ENCODE measurements around the gene PSMG3.

PSMG3 gene

DNA sequence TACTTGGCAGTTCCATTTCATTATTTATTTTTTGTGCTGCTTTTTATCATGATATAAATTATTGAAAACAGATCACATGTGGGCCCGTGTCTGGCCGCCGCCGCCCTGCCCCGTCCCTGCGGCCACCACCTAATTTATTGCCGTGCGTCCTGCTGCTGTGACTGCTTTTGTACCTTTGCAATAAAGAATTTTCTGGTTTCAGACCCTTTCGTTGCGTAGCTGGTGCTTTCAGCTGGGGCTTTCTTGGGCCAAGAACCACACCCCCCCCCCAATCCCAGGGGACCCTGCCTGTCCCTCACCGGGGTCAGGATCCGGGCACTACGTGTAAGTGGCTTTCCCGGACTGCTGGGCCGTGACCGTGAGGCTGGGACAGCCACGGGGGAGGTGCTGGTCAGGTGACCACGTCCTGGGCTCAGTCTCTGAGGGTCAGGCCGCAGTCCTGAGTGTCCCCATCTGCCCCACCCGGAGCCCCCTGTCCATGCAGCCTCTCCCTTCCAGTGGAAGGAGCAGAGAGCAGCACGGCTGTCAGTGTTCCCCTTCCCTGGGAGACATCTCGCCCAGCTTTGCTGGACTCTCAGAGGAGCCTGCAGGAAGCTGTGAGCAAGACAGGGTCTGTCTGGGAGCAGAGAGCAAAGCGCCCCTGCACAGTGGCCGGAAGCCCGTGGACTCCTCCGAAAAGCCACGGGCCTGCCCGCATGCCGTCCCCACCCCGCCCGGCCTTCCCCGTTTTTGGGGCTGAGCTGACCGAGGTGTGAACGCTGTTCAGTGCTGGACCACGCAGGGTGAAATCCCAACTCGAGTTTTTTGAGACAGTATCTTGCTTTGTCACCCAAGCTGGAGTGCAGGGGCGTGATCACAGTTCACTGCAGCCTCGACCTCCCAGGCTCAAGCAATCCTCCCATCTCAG, 26.7 kb downstream of the PSMG3 start:
- DNase-seq (ENCODE audit: extremely low read depth, low read depth) = no peak
- TF ChIP-seq, protein P1, sequence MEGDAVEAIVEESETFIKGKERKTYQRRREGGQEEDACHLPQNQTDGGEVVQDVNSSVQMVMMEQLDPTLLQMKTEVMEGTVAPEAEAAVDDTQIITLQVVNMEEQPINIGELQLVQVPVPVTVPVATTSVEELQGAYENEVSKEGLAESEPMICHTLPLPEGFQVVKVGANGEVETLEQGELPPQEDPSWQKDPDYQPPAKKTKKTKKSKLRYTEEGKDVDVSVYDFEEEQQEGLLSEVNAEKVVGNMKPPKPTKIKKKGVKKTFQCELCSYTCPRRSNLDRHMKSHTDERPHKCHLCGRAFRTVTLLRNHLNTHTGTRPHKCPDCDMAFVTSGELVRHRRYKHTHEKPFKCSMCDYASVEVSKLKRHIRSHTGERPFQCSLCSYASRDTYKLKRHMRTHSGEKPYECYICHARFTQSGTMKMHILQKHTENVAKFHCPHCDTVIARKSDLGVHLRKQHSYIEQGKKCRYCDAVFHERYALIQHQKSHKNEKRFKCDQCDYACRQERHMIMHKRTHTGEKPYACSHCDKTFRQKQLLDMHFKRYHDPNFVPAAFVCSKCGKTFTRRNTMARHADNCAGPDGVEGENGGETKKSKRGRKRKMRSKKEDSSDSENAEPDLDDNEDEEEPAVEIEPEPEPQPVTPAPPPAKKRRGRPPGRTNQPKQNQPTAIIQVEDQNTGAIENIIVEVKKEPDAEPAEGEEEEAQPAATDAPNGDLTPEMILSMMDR (IDR thresholded peaks at IDR 0.05; ENCODE audit: low read depth, low read length) = no peak

DNA sequence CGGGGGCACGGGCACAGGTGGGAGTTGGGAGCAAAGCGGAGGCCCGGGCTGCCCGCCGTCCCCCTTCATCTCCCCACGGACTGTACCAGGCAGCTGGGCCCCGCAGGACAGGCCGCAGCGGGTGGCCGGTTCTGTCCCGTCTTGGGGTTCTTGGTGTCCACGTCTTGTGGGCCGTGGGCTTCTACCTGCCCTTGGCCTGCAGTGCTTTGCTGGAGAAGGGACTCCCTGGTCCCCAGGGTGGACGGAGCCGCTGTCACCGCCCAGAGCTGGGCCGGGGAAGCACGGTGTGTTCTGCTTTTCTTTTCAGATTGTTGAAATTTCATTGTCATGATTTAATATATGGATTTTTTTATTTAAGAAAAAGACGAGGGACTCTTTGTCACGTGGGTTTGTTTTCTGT, 27.5 kb downstream of the PSMG3 start:
- DNase-seq (ENCODE audit: extremely low read depth, low read depth) = no peak
- TF ChIP-seq, protein P1 (IDR thresholded peaks at IDR 0.05; ENCODE audit: low read depth, low read length) = no peak

DNA sequence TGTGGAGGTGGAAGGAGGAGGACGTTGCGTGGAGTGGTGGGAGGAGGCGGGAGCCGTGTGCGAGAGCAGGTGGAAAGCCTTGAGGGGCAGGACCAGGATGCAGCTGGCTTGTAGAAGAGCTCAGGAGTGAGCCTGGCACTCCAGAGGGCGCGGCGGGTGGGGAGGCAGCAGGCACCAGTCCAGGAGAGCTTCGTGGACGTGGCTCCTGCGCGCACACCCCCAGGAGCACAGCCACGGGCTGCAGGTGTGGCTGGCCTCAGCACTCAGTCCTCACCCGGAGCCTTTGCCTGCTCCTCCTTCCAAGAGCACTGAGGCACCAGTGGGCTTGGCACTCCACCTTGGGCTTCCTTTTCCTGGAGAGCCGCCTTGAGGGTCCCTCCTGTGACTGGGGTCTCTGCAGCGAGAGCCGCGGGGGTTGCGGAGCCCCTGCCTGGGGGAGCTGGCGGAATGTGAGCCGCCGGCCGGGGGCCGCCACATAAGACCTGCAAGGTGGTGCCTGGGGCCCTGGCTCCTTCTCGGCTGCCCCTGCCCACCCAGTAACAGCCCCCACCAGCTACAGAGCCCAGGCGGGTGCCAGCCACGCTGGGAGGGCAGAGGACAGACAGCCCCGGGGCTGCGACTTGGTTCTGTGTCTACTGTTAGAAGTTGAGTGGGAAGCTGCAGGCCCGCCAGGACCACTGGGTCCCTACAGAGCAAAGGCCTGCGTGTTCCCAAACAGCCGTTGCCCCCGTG, 28.2 kb downstream of the PSMG3 start:
- DNase-seq (ENCODE audit: extremely low read depth, low read depth) = no peak
- TF ChIP-seq, protein P1 (IDR thresholded peaks at IDR 0.05; ENCODE audit: low read depth, low read length) = no peak

DNA sequence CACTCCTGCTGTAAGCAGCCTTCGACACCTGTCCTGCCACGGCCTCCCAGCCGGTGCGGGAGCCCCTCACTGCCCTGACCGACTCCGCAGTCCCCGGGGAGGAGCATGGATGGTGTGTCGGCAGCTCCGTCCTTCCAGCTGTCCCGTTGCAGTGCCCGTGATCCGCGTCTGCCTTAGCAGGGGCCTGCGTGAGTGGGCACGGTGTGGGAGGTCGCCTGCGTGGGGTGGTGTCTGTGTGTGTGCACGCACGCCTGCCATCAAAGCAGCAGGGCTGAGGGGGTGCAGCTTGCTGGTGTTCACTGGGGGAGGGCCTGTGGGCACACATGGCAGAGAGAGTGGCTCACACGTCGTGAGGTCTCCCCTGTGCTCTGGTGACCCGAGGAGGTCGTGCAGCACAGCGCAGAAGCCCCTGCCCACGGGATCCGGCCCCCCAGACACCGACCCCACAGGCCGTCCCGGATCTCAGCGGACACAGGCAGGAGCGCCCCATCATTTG, 29.0 kb downstream of the PSMG3 start:
- no peak for DNase-seq (ENCODE audit: extremely low read depth, low read depth)
- TF ChIP-seq, protein P1 (IDR thresholded peaks at IDR 0.05; ENCODE audit: low read depth, low read length) = no peak

DNA sequence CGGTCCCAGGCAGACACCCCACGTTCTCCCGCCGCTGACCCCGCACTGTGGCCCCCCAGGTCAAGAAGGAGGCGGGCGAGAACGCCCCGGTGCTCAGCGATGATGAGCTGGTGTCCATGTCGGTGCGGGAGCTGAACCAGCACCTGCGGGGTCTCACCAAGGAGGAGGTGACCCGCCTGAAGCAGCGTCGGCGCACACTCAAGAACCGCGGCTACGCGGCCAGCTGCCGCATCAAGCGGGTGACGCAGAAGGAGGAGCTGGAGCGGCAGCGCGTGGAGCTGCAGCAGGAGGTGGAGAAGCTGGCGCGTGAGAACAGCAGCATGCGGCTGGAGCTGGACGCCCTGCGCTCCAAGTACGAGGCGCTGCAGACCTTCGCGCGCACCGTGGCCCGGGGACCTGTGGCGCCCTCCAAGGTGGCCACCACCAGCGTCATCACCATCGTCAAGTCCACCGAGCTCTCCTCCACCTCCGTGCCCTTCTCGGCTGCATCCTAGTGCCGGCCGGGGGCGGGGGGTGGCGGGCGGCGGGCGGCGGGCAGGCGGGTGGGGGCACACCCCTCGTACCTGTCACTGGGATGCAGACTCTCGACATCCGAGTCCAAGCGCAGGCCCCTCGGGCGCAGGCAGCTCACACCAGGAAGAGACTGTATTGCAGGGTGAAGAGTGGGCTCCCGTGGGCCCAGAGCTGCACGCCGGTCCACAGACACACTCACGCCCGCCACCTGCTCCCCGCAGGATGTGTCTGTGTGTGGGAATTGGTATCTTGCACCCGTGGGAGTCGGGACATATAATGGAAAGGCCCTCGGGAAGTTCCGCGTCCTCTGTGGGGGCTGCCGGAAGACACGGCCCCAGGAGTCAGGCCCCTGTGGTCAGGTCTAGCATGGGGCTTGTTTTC, 29.7 kb downstream of the PSMG3 start:
- DNase-seq (ENCODE audit: extremely low read depth, low read depth) = no peak
- TF ChIP-seq, protein P1 (IDR thresholded peaks at IDR 0.05; ENCODE audit: low read depth, low read length) = no peak

DNA sequence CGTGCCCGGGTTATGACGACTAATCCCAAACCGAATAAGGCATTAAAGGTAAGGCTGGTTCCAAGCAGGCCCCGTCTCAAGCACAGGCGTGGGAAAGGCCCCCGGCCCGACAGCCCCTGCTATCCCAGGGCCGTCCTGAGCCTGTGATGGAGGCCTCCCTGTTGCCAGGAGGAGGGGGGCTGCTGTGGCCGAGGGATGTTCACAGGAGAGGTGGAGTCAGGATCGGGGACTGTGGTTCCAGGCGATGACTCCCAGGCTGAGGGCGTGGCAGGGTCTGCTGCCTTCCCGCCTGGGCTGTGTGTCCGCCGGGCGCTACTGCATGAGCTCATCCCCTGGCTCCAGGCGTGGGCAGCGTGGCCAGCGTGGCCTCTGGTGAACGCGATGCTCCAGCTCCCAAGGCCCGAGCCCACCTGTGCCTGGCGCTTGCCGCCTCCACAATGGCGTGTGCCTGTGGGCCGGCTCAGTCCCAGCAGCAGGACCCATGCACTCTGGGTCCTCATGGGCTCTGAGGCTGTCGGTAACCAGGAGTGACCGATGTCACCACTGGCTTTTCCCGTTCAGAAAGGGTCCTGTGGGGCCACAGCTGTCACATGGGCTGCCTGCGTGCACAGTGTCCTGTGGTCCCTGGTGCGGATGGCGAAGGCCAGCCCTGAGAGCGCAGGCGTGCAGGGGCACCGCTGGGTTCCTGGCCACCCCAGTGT, 30.5 kb downstream of the PSMG3 start:
- TF ChIP-seq, protein P1 (IDR thresholded peaks at IDR 0.05; ENCODE audit: low read depth, low read length) = no peak
- DNase-seq (ENCODE audit: extremely low read depth, low read depth) = no peak
